IgD-negative memory B cell (primary cell): Measurements from ENCODE around the gene ARPP21. TPM values are rescaled to one million over a fixed set of nuclear protein-coding genes. Genes with fewer than 3 reads are reported as not detected.

ENCODE experiments used
- H3K27ac Mint-ChIP-seq, 3 donors: one replicate each; pipeline ENCODE4 v1.8.0; 2020 to 2022; ENCODE audit warnings: mild to moderate bottlenecking in 3 of 3, mixed read lengths in 3 of 3, moderate library complexity in 1 of 3
- H3K27me3 Mint-ChIP-seq: one replicate; pipeline ENCODE4 v1.8.0; 2021; ENCODE audit warnings: mixed read lengths
- H3K36me3 Mint-ChIP-seq: one replicate; pipeline ENCODE4 v1.8.0; 2020; ENCODE audit warnings: mild to moderate bottlenecking, mixed read lengths
- H3K4me1 Mint-ChIP-seq, 3 donors: one replicate each; pipeline ENCODE4 v1.8.0; 2020 to 2022; ENCODE audit warnings: mixed read lengths in 3 of 3, mild to moderate bottlenecking in 1 of 3
- H3K4me3 Mint-ChIP-seq, 4 donors: one replicate each; pipeline ENCODE4 v1.8.0; 2020 to 2022; ENCODE audit warnings: mild to moderate bottlenecking in 4 of 4, mixed read lengths in 4 of 4, moderate library complexity in 3 of 4
- H3K9me3 Mint-ChIP-seq, 3 donors: one replicate each; pipeline ENCODE4 v1.8.0; 2020 to 2021; ENCODE audit warnings: mixed read lengths in 3 of 3, mild to moderate bottlenecking in 1 of 3
- polyA plus RNA-seq: library from polyadenylated mRNA; unstranded; fragments of 300-500 nt; fragmentation: Illumina TruSeq; gene quantifications from one replicate; pipeline ENCODE4 v1.2.3, GENCODE V29; 2021

The ARPP21 gene
- polyA plus RNA-seq, 1 donor from 2014 or later: not detected

DNA sequence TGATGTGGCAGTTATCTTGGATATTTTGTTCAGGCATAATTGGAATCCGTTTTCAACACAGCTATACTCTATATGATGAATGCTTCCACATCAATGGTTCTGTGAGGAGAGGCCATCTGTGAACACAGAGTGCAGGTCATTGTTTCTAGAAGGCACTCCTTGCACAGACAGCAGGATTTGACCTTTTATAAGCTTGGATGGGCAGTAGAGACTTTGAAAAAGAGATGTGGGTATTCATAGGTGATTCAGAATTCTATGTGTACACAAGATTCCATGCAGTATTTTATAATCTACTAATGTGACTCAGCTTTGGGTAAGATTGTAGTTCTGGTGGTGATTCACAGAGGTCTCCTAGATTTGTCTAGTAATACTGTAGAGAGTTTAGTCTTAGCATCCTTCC, 12.5 kb downstream of the ARPP21 start:
- Mint-ChIP-seq H3K27ac (no peak overlapping the region), H3K4me1 (no peaks in the 10 kb centered on the region), H3K9me3 (no peaks in the 10 kb centered on the region), H3K4me3 (no peak overlapping the region), H3K27me3 (no peaks in the 10 kb centered on the region), H3K36me3 (no peaks in the 10 kb centered on the region)

GRCh38 chr3:35653347-35653746, 14.0 kb downstream of the ARPP21 start:
- no peak overlapping the region for H3K4me3 Mint-ChIP-seq
- H3K9me3 Mint-ChIP-seq: no peaks in the 10 kb centered on the region
- no peak overlapping the region for H3K27ac Mint-ChIP-seq
- H3K27me3 Mint-ChIP-seq: no peaks in the 10 kb centered on the region
- H3K36me3 Mint-ChIP-seq: no peaks in the 10 kb centered on the region
- no peaks in the 10 kb centered on the region for H3K4me1 Mint-ChIP-seq

- Mint-ChIP-seq H3K4me3 (no peak overlapping the region), H3K4me1 (no peaks in the 10 kb centered on the region), H3K36me3 (no peaks in the 10 kb centered on the region), H3K9me3 (no peaks in the 10 kb centered on the region), H3K27me3 (no peaks in the 10 kb centered on the region), H3K27ac (no peak overlapping the region)
Observed at GRCh38 chr3:35654476-35654875, 15.2 kb downstream of the ARPP21 start.

GRCh38 chr3:35658686-35659085, 19.4 kb downstream of the ARPP21 start:
- Mint-ChIP-seq H3K27ac (no peak overlapping the region), H3K36me3 (no peaks in the 10 kb centered on the region), H3K4me3 (no peak overlapping the region)

GRCh38 chr3:35659768-35660167, 20.4 kb downstream of the ARPP21 start:
- H3K9me3 Mint-ChIP-seq: no peaks in the 10 kb centered on the region
- H3K27ac Mint-ChIP-seq: no peak overlapping the region
- no peaks in the 10 kb centered on the region for H3K36me3 Mint-ChIP-seq
- H3K27me3 Mint-ChIP-seq: no peaks in the 10 kb centered on the region
- no peak overlapping the region for H3K4me3 Mint-ChIP-seq
- no peaks in the 10 kb centered on the region for H3K4me1 Mint-ChIP-seq

More at GRCh38 chr3:35658686-35659085, 19.4 kb downstream of the ARPP21 start:
- H3K9me3 Mint-ChIP-seq: no peaks in the 10 kb centered on the region
- no peaks in the 10 kb centered on the region for H3K27me3 Mint-ChIP-seq
- H3K4me1 Mint-ChIP-seq: no peaks in the 10 kb centered on the region

DNA sequence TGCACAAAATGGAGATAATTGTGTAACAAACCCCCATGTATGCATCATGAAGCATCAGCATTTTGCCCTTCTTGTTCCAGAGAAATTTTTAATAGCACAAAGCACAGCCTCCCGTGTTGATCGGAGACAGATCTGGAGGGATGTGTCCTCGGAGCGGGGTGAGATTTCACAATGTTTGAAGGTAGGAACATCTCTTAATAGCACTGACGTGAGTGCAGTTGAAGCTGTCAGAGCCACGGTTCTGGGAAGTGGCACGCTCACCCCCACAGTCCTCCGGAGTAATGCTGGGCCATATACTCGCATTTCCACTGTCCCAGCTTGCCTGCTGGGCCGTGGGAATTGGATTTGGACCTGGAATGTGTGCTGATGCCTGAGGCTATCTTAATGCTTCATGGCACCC, 24.1 kb downstream of the ARPP21 start:
- Mint-ChIP-seq H3K36me3 (no peaks in the 10 kb centered on the region), H3K4me1 (no peaks in the 10 kb centered on the region), H3K27ac (no peak overlapping the region), H3K9me3 (no peaks in the 10 kb centered on the region), H3K27me3 (no peaks in the 10 kb centered on the region), H3K4me3 (no peak overlapping the region)

- no peaks in the 10 kb centered on the region for H3K9me3 Mint-ChIP-seq
- H3K4me1 Mint-ChIP-seq: no peaks in the 10 kb centered on the region
- no peaks in the 10 kb centered on the region for H3K27me3 Mint-ChIP-seq
- H3K4me3 Mint-ChIP-seq: peak overlapping the region in 1 of 4 donors; percentile 14
- H3K36me3 Mint-ChIP-seq: no peaks in the 10 kb centered on the region
- H3K27ac Mint-ChIP-seq: no peak overlapping the region
Observed at GRCh38 chr3:35664460-35664919, 25.2 kb downstream of the ARPP21 start.

GRCh38 chr3:35665390-35666055, 26.2 kb downstream of the ARPP21 start:
- H3K27ac Mint-ChIP-seq: no peak overlapping the region
- no peaks in the 10 kb centered on the region for H3K9me3 Mint-ChIP-seq
- no peaks in the 10 kb centered on the region for H3K4me1 Mint-ChIP-seq
- H3K4me3 Mint-ChIP-seq: no peak overlapping the region
- no peaks in the 10 kb centered on the region for H3K36me3 Mint-ChIP-seq
- no peaks in the 10 kb centered on the region for H3K27me3 Mint-ChIP-seq

DNA sequence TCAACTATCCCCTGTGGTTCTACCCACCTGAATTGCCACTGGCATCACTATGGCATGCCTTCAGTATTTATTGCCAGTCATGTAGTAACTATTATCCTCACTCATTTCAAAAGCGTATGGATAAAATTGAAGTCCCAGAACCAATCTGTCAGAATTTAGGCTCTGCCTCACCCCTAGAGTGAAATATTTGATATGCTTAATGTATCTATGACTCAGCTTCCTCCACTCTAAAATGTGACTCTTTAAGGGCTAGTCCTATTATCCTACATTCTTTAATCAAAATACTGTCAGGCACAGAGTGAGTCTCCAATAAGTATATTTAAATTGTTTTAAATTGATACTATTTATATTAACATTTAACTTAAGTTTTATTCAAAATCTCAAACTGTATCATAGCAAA, 27.6 kb downstream of the ARPP21 start:
- no peaks in the 10 kb centered on the region for H3K9me3 Mint-ChIP-seq
- no peaks in the 10 kb centered on the region for H3K36me3 Mint-ChIP-seq
- H3K4me3 Mint-ChIP-seq: no peak overlapping the region
- no peak overlapping the region for H3K27ac Mint-ChIP-seq
- H3K4me1 Mint-ChIP-seq: no peaks in the 10 kb centered on the region
- peaks cover 2% of the 10 kb centered on the region for H3K27me3 Mint-ChIP-seq

GRCh38 chr3:35670408-35670965, 31.2 kb downstream of the ARPP21 start:
- Mint-ChIP-seq H3K9me3 (no peaks in the 10 kb centered on the region), H3K27ac (no peak overlapping the region), H3K4me3 (no peak overlapping the region), H3K27me3 (peaks cover 2% of the 10 kb centered on the region), H3K36me3 (no peaks in the 10 kb centered on the region), H3K4me1 (no peaks in the 10 kb centered on the region)

DNA sequence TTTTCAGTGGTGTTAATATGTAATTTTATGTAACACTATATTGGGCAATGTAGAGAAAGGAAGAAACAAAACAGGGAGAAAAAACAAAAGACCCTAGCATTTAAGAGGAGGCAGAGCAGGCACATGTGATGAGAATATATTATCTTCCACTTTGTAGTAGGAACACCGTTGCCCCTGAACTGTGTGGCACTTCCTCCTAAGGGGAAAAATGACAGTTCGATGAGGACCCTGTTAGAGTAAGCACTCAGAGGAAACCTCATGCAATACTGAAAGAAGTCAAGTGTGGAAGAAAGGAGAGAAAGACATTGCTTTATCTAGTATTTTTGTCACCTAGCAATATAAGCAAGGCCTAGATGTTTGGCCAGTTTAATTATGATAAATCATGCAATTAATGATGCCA, 32.2 kb downstream of the ARPP21 start:
- Mint-ChIP-seq H3K9me3 (no peaks in the 10 kb centered on the region), H3K4me1 (no peaks in the 10 kb centered on the region), H3K27ac (no peak overlapping the region), H3K36me3 (no peaks in the 10 kb centered on the region), H3K27me3 (peaks cover 2% of the 10 kb centered on the region), H3K4me3 (no peak overlapping the region)

- Mint-ChIP-seq H3K4me3 (no peak overlapping the region), H3K36me3 (no peaks in the 10 kb centered on the region), H3K9me3 (no peaks in the 10 kb centered on the region), H3K27ac (no peak overlapping the region), H3K27me3 (peaks cover 2% of the 10 kb centered on the region), H3K4me1 (no peaks in the 10 kb centered on the region)
Observed at GRCh38 chr3:35673017-35673416, 33.7 kb downstream of the ARPP21 start.

DNA sequence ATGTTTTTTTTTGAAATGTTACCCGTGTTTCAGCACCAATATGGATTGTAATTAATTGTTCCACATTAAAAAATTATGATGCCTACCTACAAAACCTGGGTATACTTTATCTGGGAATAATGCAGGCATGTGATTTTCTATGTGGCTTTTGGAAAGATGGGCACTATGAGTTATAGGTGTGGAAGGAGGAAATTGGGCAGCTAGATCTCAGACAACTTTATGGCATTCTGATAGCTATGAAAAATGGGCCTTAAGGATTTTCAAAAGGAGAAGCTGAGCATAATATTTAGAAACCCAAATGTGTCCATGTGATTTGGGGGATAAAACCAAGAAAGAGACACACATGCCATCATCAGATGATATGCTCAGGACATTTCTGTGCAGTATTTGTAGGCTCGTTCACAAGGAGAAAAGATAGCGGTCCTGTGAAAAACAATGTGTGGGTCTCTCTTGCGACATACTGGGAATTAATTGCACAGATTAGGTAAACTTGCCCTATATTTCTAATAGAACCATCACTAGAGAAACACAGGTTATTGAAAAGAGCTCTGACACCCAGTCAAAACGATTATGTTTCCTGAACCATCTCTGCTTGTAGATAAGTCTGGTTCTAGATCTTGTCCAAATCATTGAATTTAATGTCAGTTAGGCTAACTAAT, 35.3 kb downstream of the ARPP21 start:
- peaks cover 2% of the 10 kb centered on the region for H3K27me3 Mint-ChIP-seq
- H3K4me1 Mint-ChIP-seq: no peaks in the 10 kb centered on the region
- no peaks in the 10 kb centered on the region for H3K9me3 Mint-ChIP-seq
- H3K27ac Mint-ChIP-seq: no peak overlapping the region
- H3K36me3 Mint-ChIP-seq: no peaks in the 10 kb centered on the region
- H3K4me3 Mint-ChIP-seq: no peak overlapping the region

DNA sequence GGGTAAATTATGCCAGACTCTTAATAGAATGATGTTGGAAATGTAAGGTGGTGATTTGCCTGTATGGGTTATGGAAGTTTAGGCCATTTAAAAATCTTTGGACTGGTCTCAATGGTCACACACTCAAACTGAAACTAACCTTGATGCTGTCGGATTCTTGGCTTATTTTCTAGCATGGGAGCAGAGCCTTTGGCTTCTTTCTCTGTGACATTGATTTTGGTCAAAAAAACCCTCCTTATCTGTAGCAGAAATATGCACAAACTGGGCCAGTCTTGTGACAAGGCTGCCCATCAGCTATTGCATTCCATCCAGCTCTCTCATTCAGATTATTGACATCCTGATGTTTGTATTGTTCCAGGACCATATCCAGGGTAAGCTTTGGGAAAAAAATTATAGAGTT, 35.9 kb downstream of the ARPP21 start:
- Mint-ChIP-seq H3K9me3 (no peaks in the 10 kb centered on the region), H3K4me3 (no peak overlapping the region)

DNA sequence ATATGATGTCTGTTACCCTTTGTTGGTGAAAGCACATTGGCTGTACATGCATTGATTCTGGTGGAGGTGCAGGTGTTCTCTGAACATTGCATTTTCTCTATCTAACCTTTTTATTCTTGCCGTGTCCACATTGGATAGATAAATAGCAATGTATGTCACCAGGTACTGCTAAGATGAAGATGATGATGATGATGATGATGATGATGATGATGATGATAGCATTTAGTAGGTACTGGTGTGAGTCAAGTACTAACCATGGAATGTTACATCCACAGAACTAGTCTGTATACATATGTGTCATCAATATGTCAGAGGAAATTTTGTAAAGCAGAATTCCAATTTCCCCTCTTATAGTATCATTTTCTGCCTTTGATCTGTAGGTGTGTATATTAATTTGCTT, 36.3 kb downstream of the ARPP21 start:
- Mint-ChIP-seq H3K36me3 (no peaks in the 10 kb centered on the region), H3K4me1 (no peaks in the 10 kb centered on the region), H3K9me3 (no peaks in the 10 kb centered on the region), H3K27me3 (peaks cover 2% of the 10 kb centered on the region), H3K4me3 (no peak overlapping the region), H3K27ac (no peak overlapping the region)

More for the DNA sequence above, 35.9 kb downstream of the ARPP21 start:
- Mint-ChIP-seq H3K27ac (no peak overlapping the region), H3K27me3 (peaks cover 2% of the 10 kb centered on the region), H3K36me3 (no peaks in the 10 kb centered on the region), H3K4me1 (no peaks in the 10 kb centered on the region)

DNA sequence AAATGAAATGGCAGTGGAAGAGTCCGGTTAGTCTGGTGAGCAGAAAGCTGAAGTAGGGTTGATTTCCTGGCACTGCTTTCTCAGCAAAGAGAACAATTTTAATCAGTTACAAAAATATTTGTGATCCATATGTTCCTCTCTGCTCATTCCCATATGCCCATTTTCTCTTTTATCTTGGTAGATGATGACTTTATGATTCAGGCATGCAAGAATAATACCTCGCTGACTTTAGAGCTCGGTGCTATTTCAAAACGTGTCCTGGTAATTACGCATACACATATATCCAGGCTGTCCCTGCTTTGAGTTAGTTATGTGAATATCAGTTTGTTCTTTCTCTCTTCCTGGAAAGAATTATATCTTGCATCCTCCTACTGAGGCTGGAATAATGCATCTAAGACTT, 38.5 kb downstream of the ARPP21 start:
- Mint-ChIP-seq H3K4me3 (no peak overlapping the region), H3K27me3 (no peaks in the 10 kb centered on the region), H3K27ac (no peak overlapping the region), H3K36me3 (no peaks in the 10 kb centered on the region), H3K9me3 (no peaks in the 10 kb centered on the region), H3K4me1 (peaks cover 0 to 2% (median 0%) of the 10 kb centered on the region in 3 donors)
